Breast epithelium (tissue), 3 donors: ENCODE results near the gene USP20.

Experiments
- POLR2AphosphoS5 ChIP-seq, 3 donors: sonication (generic); formaldehyde crosslinking; IDR thresholded peaks; one replicate each; pipeline ENCODE4 v1.6.1; 2017; ENCODE audit warnings: antibody characterized with exemption in 3 of 3
- TF ChIP-seq, protein P1 (sequence below), 3 donors: fragments of 450-650 bp; IDR thresholded peaks; one replicate each; pipeline ENCODE4 v1.5.1; 2016 to 2017; ENCODE audit warnings: antibody characterized with exemption in 3 of 3, mild to moderate bottlenecking in 3 of 3, moderate library complexity in 3 of 3

DNA sequence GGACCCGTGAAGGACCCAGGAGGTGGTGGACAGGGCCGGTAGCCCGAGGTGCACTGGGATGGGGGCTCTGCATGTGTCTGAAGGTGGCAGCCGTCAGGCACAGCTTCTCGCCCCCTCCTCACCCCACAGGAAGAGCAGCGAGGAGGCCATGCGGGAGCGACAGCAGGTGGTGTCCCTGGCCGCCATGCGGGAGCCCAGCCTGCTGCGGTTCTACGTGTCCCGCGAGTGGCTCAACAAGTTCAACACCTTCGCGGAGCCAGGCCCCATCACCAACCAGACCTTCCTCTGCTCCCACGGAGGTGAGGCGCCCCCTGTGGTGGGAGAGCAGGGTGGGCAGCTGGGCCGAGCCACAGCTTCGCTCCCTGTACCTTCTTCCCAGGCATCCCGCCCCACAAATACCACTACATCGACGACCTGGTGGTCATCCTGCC is 39.9 kb downstream of the USP20 start:
- TF ChIP-seq, protein P1, sequence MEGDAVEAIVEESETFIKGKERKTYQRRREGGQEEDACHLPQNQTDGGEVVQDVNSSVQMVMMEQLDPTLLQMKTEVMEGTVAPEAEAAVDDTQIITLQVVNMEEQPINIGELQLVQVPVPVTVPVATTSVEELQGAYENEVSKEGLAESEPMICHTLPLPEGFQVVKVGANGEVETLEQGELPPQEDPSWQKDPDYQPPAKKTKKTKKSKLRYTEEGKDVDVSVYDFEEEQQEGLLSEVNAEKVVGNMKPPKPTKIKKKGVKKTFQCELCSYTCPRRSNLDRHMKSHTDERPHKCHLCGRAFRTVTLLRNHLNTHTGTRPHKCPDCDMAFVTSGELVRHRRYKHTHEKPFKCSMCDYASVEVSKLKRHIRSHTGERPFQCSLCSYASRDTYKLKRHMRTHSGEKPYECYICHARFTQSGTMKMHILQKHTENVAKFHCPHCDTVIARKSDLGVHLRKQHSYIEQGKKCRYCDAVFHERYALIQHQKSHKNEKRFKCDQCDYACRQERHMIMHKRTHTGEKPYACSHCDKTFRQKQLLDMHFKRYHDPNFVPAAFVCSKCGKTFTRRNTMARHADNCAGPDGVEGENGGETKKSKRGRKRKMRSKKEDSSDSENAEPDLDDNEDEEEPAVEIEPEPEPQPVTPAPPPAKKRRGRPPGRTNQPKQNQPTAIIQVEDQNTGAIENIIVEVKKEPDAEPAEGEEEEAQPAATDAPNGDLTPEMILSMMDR (IDR thresholded peaks at IDR 0.05), result no peak
- TF ChIP-seq POLR2AphosphoS5 (IDR thresholded peaks at IDR 0.05), result no peak
